Neural progenitor cell (in vitro differentiated cells): ENCODE measurements around the gene CLDN8.

ENCODE experiments used
- EZH2 ChIP-seq: fragments of 200-600 bp; sonication (generic); IDR thresholded peaks from 2 replicates; pipeline ENCODE4 v1.6.1; 2017; ENCODE audit warnings: antibody characterized with exemption, mild to moderate bottlenecking, moderate library complexity
- EZH2phosphoT487 ChIP-seq: fragments of 200-600 bp; sonication (generic); IDR thresholded peaks from 2 replicates; pipeline ENCODE4 v1.6.1; 2017; ENCODE audit warnings: antibody characterized with exemption
- TF ChIP-seq, protein P1 (sequence below): fragments of 200-600 bp; sonication (generic); IDR thresholded peaks from 2 replicates; pipeline ENCODE4 v1.5.1; 2017; ENCODE audit warnings: antibody characterized with exemption, mild to moderate bottlenecking

DNA sequence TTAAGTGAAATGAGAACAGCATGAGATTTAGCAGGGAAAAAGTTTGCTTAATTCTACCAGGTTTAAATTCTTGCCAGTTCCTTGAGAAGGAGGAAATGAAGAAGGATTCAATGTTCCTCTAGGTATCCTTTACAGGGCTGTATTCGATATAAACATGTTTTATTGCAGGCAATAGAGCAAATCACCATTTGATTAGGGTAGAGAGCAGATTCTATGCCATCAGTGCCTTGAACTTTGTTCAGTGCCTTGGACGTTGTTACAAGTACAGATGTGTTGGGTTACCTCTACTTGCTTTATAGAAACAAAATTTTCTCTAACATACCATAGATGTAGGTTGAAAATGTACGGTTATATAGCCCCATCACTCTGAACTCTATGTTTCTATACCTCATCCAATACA lies 18.2 kb upstream of the CLDN8 start:
- TF ChIP-seq, protein P1, sequence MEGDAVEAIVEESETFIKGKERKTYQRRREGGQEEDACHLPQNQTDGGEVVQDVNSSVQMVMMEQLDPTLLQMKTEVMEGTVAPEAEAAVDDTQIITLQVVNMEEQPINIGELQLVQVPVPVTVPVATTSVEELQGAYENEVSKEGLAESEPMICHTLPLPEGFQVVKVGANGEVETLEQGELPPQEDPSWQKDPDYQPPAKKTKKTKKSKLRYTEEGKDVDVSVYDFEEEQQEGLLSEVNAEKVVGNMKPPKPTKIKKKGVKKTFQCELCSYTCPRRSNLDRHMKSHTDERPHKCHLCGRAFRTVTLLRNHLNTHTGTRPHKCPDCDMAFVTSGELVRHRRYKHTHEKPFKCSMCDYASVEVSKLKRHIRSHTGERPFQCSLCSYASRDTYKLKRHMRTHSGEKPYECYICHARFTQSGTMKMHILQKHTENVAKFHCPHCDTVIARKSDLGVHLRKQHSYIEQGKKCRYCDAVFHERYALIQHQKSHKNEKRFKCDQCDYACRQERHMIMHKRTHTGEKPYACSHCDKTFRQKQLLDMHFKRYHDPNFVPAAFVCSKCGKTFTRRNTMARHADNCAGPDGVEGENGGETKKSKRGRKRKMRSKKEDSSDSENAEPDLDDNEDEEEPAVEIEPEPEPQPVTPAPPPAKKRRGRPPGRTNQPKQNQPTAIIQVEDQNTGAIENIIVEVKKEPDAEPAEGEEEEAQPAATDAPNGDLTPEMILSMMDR = no peak
- TF ChIP-seq EZH2 = no peak
- TF ChIP-seq EZH2phosphoT487 = no peak
